NCI-H2029 (cell line): ENCODE measurements around the gene ATP6V1A.

ENCODE experiments used
- DNase-seq: peaks from one replicate; lab custom pipeline; 2025; lab: John Stamatoyannopoulos, UW

ATP6V1A gene

GRCh38 chr3:113747283-113748046 lies 630 bp downstream of the ATP6V1A start:
- no peak for DNase-seq

- DNase-seq = no peak
These were observed 4.3 kb downstream of the ATP6V1A start for GRCh38 chr3:113751141-113751540.

GRCh38 chr3:113753376-113753985 lies 6.6 kb downstream of the ATP6V1A start:
- no peak for DNase-seq

GRCh38 chr3:113754494-113755159 lies 7.8 kb downstream of the ATP6V1A start:
- no peak for DNase-seq

- no peak for DNase-seq
These were observed 11.7 kb downstream of the ATP6V1A start for GRCh38 chr3:113758389-113759024.

GRCh38 chr3:113764698-113765097 lies 17.9 kb downstream of the ATP6V1A start:
- DNase-seq = no peak

- DNase-seq = no peak
These were observed 22.7 kb downstream of the ATP6V1A start for GRCh38 chr3:113769551-113769950.

GRCh38 chr3:113771993-113772392 lies 25.2 kb downstream of the ATP6V1A start:
- DNase-seq = no peak

GRCh38 chr3:113773381-113773780 lies 26.5 kb downstream of the ATP6V1A start:
- DNase-seq = no peak

- no peak for DNase-seq
These were observed 28.7 kb downstream of the ATP6V1A start for GRCh38 chr3:113775516-113775915.

- no peak for DNase-seq
These were observed 29.7 kb downstream of the ATP6V1A start for GRCh38 chr3:113776564-113776963.

- DNase-seq = no peak
These were observed 36.6 kb downstream of the ATP6V1A start for GRCh38 chr3:113783463-113783862.

- DNase-seq = no peak
These were observed 37.1 kb downstream of the ATP6V1A start for GRCh38 chr3:113783980-113784379.

GRCh38 chr3:113791381-113791780 lies 44.5 kb downstream of the ATP6V1A start:
- DNase-seq = no peak

GRCh38 chr3:113794526-113794925 lies 47.7 kb downstream of the ATP6V1A start:
- no peak for DNase-seq

- no peak for DNase-seq
These were observed 48.9 kb downstream of the ATP6V1A start for GRCh38 chr3:113795693-113796092.

GRCh38 chr3:113802795-113803455 lies 56.1 kb downstream of the ATP6V1A start:
- DNase-seq = no peak

- DNase-seq = no peak
These were observed 57.8 kb downstream of the ATP6V1A start for GRCh38 chr3:113804661-113805060.

GRCh38 chr3:113805249-113805648 lies 58.4 kb downstream of the ATP6V1A start:
- no peak for DNase-seq

- no peak for DNase-seq
These were observed 66.0 kb downstream of the ATP6V1A start for GRCh38 chr3:113812854-113813253.

GRCh38 chr3:113819866-113820265 lies 73.0 kb downstream of the ATP6V1A start:
- no peak for DNase-seq

- DNase-seq = no peak
These were observed 78.3 kb downstream of the ATP6V1A start for GRCh38 chr3:113825090-113825489.
